22Rv1 (cell line): Measurements from ENCODE around the gene PARVG.

Source experiments
- ZFX ChIP-seq: fragments of 450-650 bp; IDR thresholded peaks from 2 replicates; pipeline ENCODE4 v1.6.1; 2017; ENCODE audit warnings: antibody characterized with exemption, borderline replicate concordance
- TF ChIP-seq, protein P1 (sequence below): fragments of 450-650 bp; IDR thresholded peaks from 2 replicates; pipeline ENCODE4 v1.5.1; 2017; ENCODE audit warnings: mild to moderate bottlenecking

- TF ChIP-seq, protein P1, sequence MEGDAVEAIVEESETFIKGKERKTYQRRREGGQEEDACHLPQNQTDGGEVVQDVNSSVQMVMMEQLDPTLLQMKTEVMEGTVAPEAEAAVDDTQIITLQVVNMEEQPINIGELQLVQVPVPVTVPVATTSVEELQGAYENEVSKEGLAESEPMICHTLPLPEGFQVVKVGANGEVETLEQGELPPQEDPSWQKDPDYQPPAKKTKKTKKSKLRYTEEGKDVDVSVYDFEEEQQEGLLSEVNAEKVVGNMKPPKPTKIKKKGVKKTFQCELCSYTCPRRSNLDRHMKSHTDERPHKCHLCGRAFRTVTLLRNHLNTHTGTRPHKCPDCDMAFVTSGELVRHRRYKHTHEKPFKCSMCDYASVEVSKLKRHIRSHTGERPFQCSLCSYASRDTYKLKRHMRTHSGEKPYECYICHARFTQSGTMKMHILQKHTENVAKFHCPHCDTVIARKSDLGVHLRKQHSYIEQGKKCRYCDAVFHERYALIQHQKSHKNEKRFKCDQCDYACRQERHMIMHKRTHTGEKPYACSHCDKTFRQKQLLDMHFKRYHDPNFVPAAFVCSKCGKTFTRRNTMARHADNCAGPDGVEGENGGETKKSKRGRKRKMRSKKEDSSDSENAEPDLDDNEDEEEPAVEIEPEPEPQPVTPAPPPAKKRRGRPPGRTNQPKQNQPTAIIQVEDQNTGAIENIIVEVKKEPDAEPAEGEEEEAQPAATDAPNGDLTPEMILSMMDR = no peak
- TF ChIP-seq ZFX = no peak
Measured at GRCh38 chr22:44207981-44208317, 27.2 kb downstream of the PARVG start.
